ENCODE results near the gene FAM53B. TPM values are rescaled to one million over a fixed set of nuclear protein-coding genes. Genes with fewer than 3 reads are reported as not detected.

Gene FAM53B
- total RNA-seq, 2 donors from 2014 or later = 19.3 to 22.6 TPM

- no peak for DNase-seq
- Mint-ChIP-seq H3K36me3 (ENCODE audit: low read depth) (peaks cover 8% of the 10 kb centered on the region), H3K9me3 (no peaks in the 10 kb centered on the region), H3K4me1 (peaks cover 32% of the 10 kb centered on the region), H3K4me3 (no peak overlapping the region), H3K27me3 (ENCODE audit: insufficient read depth) (no peaks in the 10 kb centered on the region), H3K27ac (no peak overlapping the region)
- 90% methylated on average over 7 to 14 of the region's 14 CpGs for WGBS, 2 experiments (ENCODE audit: insufficient coverage in 1 of 2, insufficient read length in 1 of 2)
- Histone ChIP-seq H3K9ac (ENCODE audit: extremely low read depth, low read length, poor library complexity, severe bottlenecking) (no peak overlapping the region), H3K36me3 (ENCODE audit: control insufficient read depth, insufficient read depth, low read length) (no peaks in the 10 kb centered on the region), H3K27ac (ENCODE audit: low read depth, low read length) (no peak overlapping the region), H3K4me1 (ENCODE audit: control insufficient read depth, insufficient read depth, low read length) (peaks cover 20% of the 10 kb centered on the region), H3K4me3 (ENCODE audit: low read length) (no peak overlapping the region), H3K9me3 (ENCODE audit: control insufficient read depth, low read length) (no peaks in the 10 kb centered on the region), H3K27me3 (ENCODE audit: control insufficient read depth, insufficient read depth, low read length, poor library complexity, severe bottlenecking) (no peaks in the 10 kb centered on the region)
- TF ChIP-seq CTCF (conservative IDR thresholded peaks at IDR 0.05) = no peak
Measured at GRCh38 chr10:124728071-124728829, 15.9 kb downstream of the FAM53B start.

GRCh38 chr10:124727361-124727960 lies 16.7 kb downstream of the FAM53B start:
- Histone ChIP-seq H3K9me3 (ENCODE audit: control insufficient read depth, low read length) (no peaks in the 10 kb centered on the region), H3K4me3 (ENCODE audit: low read length) (no peak overlapping the region), H3K36me3 (ENCODE audit: control insufficient read depth, insufficient read depth, low read length) (no peaks in the 10 kb centered on the region), H3K27ac (ENCODE audit: low read depth, low read length) (no peak overlapping the region), H3K9ac (ENCODE audit: extremely low read depth, low read length, poor library complexity, severe bottlenecking) (no peak overlapping the region), H3K27me3 (ENCODE audit: control insufficient read depth, insufficient read depth, low read length, poor library complexity, severe bottlenecking) (no peaks in the 10 kb centered on the region), H3K4me1 (ENCODE audit: control insufficient read depth, insufficient read depth, low read length) (peaks cover 26% of the 10 kb centered on the region)
- Mint-ChIP-seq H3K4me3 (no peak overlapping the region), H3K27me3 (ENCODE audit: insufficient read depth) (no peaks in the 10 kb centered on the region), H3K4me1 (peaks cover 39% of the 10 kb centered on the region), H3K9me3 (no peaks in the 10 kb centered on the region), H3K27ac (no peak overlapping the region), H3K36me3 (ENCODE audit: low read depth) (peaks cover 8% of the 10 kb centered on the region)
- no peak for DNase-seq
- TF ChIP-seq CTCF (conservative IDR thresholded peaks at IDR 0.05) = no peak
- WGBS, 2 experiments (ENCODE audit: insufficient coverage in 1 of 2, insufficient read length in 1 of 2) = 95 to 98% methylated on average over 6 of the region's 6 CpGs

DNA sequence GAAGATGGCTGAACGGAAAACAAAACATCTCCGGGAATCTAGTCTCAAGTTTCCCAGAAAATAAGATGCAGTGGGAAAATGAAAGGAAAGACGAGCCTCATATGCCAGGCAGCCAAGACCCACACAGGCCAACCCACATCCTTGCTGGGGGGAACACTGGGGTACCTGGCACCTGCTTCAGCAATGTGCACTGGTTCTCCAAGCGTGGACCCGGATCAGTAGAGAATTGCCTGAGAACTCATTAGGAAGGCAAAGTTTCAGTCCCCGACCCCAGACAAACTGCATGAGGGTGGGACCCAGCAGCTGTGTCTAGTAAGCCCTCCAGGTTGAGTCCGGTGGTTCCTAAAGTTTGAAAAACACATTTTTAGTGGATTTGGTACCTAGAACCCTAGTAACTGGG lies 18.4 kb downstream of the FAM53B start:
- 94 to 97% methylated on average over 7 of the region's 7 CpGs for WGBS, 2 experiments (ENCODE audit: insufficient coverage in 1 of 2, insufficient read length in 1 of 2)
- Histone ChIP-seq H3K27ac (ENCODE audit: low read depth, low read length) (no peak overlapping the region), H3K9ac (ENCODE audit: extremely low read depth, low read length, poor library complexity, severe bottlenecking) (no peak overlapping the region), H3K4me1 (ENCODE audit: control insufficient read depth, insufficient read depth, low read length) (peaks cover 26% of the 10 kb centered on the region), H3K9me3 (ENCODE audit: control insufficient read depth, low read length) (no peaks in the 10 kb centered on the region), H3K27me3 (ENCODE audit: control insufficient read depth, insufficient read depth, low read length, poor library complexity, severe bottlenecking) (no peaks in the 10 kb centered on the region), H3K4me3 (ENCODE audit: low read length) (no peak overlapping the region), H3K36me3 (ENCODE audit: control insufficient read depth, insufficient read depth, low read length) (peaks cover 5% of the 10 kb centered on the region)
- TF ChIP-seq CTCF (conservative IDR thresholded peaks at IDR 0.05) = no peak
- Mint-ChIP-seq H3K9me3 (no peaks in the 10 kb centered on the region), H3K36me3 (ENCODE audit: low read depth) (peaks cover 3% of the 10 kb centered on the region), H3K4me3 (no peak overlapping the region), H3K27ac (no peak overlapping the region), H3K27me3 (ENCODE audit: insufficient read depth) (no peaks in the 10 kb centered on the region), H3K4me1 (peaks cover 39% of the 10 kb centered on the region)
- no peak for DNase-seq
